ENCODE measurements around the gene TPPP.

The TPPP gene

DNA sequence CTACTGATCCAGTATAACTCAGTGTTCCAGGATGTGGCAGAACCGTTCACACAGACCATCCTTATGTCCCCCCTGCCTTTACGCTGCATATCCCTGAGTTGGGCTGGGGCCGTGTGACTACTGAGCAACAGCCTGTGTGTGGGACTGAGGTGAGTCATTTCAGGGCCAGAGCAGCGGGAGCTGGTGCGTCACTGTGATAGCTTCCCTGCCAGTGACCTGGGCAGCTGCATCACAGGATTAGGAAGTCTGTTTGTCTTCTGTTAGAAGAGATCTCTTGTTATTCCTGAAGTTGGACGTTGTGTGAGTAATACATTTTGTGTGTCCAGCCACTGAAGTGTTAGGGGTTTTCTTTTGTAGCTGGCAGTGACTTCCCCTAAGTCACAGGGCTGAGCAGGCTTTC, 35.6 kb downstream of the TPPP start:
- DNase-seq: no peak
- no peaks in the 10 kb centered on the region for H3K27me3 ChIP-seq (replicated peaks; ENCODE audit: insufficient read depth, low read length)
- no peaks in the 10 kb centered on the region for H3K4me1 ChIP-seq (ENCODE audit: low read length)
- no peaks in the 10 kb centered on the region for H3K9me2 ChIP-seq (replicated peaks; ENCODE audit: insufficient read depth, low read length)
- TF ChIP-seq EZH2 (optimal IDR thresholded peaks at IDR 0.05; ENCODE audit: low read depth, low read length): no peak
- TF ChIP-seq CTCF (IDR thresholded peaks at IDR 0.05; ENCODE audit: low read length): no peak
- no peak for TF ChIP-seq EZH2phosphoT487 (IDR thresholded peaks at IDR 0.05; ENCODE audit: low read length)
- no peak overlapping the region for H3K9ac ChIP-seq (ENCODE audit: low read length)
- H3K4me2 ChIP-seq (ENCODE audit: low read depth, low read length): no peak overlapping the region
- H3K36me3 ChIP-seq (replicated peaks; ENCODE audit: insufficient read depth, low read length): no peaks in the 10 kb centered on the region
- H4K20me1 ChIP-seq (ENCODE audit: insufficient read depth, low read length): no peaks in the 10 kb centered on the region
- H3K27ac ChIP-seq (ENCODE audit: low read length): no peak overlapping the region
- H3K4me3 ChIP-seq (ENCODE audit: low read length): no peak overlapping the region
- no peaks in the 10 kb centered on the region for H3K79me2 ChIP-seq (ENCODE audit: low read length)
- no peaks in the 10 kb centered on the region for H3K9me3 ChIP-seq (replicated peaks; ENCODE audit: insufficient read depth, low read length)
- H3F3A ChIP-seq (ENCODE audit: insufficient read depth, low read length): no peaks in the 10 kb centered on the region
- no peak overlapping the region for H2AFZ ChIP-seq (ENCODE audit: low read length)

- H3K9me2 ChIP-seq (replicated peaks; ENCODE audit: insufficient read depth, low read length): no peaks in the 10 kb centered on the region
- no peaks in the 10 kb centered on the region for H3F3A ChIP-seq (ENCODE audit: insufficient read depth, low read length)
- H3K27ac ChIP-seq (ENCODE audit: low read length): no peak overlapping the region
- no peak overlapping the region for H3K4me2 ChIP-seq (ENCODE audit: low read depth, low read length)
- H3K27me3 ChIP-seq (replicated peaks; ENCODE audit: insufficient read depth, low read length): no peaks in the 10 kb centered on the region
- no peaks in the 10 kb centered on the region for H4K20me1 ChIP-seq (ENCODE audit: insufficient read depth, low read length)
- H3K36me3 ChIP-seq (replicated peaks; ENCODE audit: insufficient read depth, low read length): no peaks in the 10 kb centered on the region
- DNase-seq: no peak
- H3K9me3 ChIP-seq (replicated peaks; ENCODE audit: insufficient read depth, low read length): no peaks in the 10 kb centered on the region
- no peak for TF ChIP-seq CTCF (IDR thresholded peaks at IDR 0.05; ENCODE audit: low read length)
- H3K4me1 ChIP-seq (ENCODE audit: low read length): no peaks in the 10 kb centered on the region
- no peak overlapping the region for H2AFZ ChIP-seq (ENCODE audit: low read length)
- H3K79me2 ChIP-seq (ENCODE audit: low read length): no peaks in the 10 kb centered on the region
- no peak overlapping the region for H3K4me3 ChIP-seq (ENCODE audit: low read length)
- H3K9ac ChIP-seq (ENCODE audit: low read length): no peak overlapping the region
These were observed 37.7 kb downstream of the TPPP start for GRCh38 chr5:655406-655805.

DNA sequence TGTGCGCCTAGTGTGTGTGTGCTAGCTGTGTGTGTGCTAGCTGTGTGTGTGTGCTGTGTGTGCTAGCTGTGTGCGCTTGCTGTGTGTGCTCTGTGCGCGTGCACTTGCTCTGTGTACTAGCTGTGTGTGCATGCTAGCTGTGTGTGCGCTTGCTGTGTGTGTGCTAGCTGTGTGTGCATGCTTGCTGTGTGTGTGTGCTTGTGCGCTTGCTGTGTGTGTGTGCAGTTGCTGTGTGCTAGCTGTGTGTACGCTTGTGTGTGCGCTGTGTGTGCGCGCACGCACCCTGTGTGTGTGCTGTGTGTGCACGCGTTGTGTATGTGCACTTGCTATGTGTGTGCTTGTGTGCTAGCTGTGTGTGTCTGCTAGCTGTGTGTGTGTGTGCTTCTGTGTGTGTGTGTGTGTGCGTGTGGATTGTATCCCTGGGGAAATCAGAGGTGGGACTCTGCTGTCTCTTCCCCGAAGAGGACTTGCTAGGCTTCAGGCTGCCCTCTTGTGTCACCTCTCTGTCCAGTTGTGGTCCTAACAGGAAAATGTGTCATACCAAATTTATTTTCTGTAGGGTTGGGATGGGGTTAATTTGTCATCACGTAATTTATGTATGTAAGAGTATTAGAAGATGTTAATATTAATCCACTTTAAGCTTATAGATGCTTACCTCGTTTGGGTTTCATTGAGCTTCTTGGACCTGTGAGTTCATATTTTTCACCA, 38.9 kb downstream of the TPPP start:
- no peak for TF ChIP-seq EZH2 (optimal IDR thresholded peaks at IDR 0.05; ENCODE audit: low read depth, low read length)
- TF ChIP-seq EZH2phosphoT487 (IDR thresholded peaks at IDR 0.05; ENCODE audit: low read length): no peak
- TF ChIP-seq CTCF (IDR thresholded peaks at IDR 0.05; ENCODE audit: low read length): no peak
- H2AFZ ChIP-seq (ENCODE audit: low read length): no peak overlapping the region
- H3K79me2 ChIP-seq (ENCODE audit: low read length): no peaks in the 10 kb centered on the region
- no peaks in the 10 kb centered on the region for H3K36me3 ChIP-seq (replicated peaks; ENCODE audit: insufficient read depth, low read length)
- no peaks in the 10 kb centered on the region for H4K20me1 ChIP-seq (ENCODE audit: insufficient read depth, low read length)
- no peaks in the 10 kb centered on the region for H3F3A ChIP-seq (ENCODE audit: insufficient read depth, low read length)
- H3K27me3 ChIP-seq (replicated peaks; ENCODE audit: insufficient read depth, low read length): no peaks in the 10 kb centered on the region
- no peaks in the 10 kb centered on the region for H3K9me3 ChIP-seq (replicated peaks; ENCODE audit: insufficient read depth, low read length)
- H3K4me3 ChIP-seq (ENCODE audit: low read length): no peak overlapping the region
- no peaks in the 10 kb centered on the region for H3K4me1 ChIP-seq (ENCODE audit: low read length)
- no peaks in the 10 kb centered on the region for H3K9me2 ChIP-seq (replicated peaks; ENCODE audit: insufficient read depth, low read length)
- no peak overlapping the region for H3K9ac ChIP-seq (ENCODE audit: low read length)
- H3K27ac ChIP-seq (ENCODE audit: low read length): no peak overlapping the region
- no peak for DNase-seq
- no peak overlapping the region for H3K4me2 ChIP-seq (ENCODE audit: low read depth, low read length)
